ENCODE data around the gene LUC7L3.

- TF ChIP-seq CTCF (IDR thresholded peaks at IDR 0.05) = no peak
- no peak for TF ChIP-seq POLR2A (IDR thresholded peaks at IDR 0.05)
Observed at GRCh38 chr17:50722746-50723145, 3.3 kb downstream of the LUC7L3 start.

Data from right lobe of liver (tissue), 4 donors.